ENCODE results near the gene DDX27. TPM values are rescaled to one million over a fixed set of nuclear protein-coding genes. Genes with fewer than 3 reads are reported as not detected.

DDX27 gene
- total and polyA plus RNA-seq, 9 of the 15 experiments (the other 6 are each of a cell fraction or from before 2014, with no cell fraction given): 17.9 to 79.3 (median 57.0) TPM

DNA sequence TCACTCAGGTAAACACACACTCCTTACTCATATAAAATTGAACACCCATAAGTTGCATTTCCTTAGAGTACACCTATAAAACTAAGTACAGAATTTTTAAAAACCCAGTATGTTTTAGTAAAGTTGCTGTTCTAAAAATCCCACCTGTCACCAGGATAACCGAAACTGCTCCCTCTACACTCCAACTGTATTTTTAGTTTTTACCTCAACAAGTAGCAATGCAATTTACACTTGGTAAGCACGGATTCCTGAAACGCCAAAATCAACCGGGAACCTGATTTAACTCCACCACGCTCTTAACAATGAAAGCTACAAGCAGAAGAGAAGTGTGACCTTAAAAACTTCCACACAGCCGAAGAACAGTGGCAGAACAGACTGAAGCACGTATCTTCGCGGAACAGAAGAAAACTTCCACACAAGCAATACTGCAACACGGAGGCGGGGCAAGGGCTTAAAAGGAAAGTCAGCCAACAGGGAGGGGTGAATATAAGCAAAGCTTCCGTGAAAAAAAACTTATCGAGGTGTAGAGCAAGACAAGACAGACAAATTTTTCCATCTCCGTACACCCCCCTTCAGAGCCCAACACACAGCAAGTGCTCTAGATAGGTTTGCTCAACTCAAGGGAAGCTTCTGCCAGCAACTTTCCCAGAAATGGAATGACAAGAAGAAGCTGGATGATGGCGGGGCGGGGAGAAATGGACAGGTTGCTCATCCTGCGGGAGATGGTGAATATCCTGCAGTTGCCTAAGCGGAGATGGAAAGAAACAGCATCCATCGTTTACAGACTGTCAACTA lies 32.5 kb upstream of the DDX27 start (continued):
- no peak for TF ChIP-seq NCOR1 (IDR thresholded peaks at IDR 0.05)
- TF ChIP-seq, protein P1, sequence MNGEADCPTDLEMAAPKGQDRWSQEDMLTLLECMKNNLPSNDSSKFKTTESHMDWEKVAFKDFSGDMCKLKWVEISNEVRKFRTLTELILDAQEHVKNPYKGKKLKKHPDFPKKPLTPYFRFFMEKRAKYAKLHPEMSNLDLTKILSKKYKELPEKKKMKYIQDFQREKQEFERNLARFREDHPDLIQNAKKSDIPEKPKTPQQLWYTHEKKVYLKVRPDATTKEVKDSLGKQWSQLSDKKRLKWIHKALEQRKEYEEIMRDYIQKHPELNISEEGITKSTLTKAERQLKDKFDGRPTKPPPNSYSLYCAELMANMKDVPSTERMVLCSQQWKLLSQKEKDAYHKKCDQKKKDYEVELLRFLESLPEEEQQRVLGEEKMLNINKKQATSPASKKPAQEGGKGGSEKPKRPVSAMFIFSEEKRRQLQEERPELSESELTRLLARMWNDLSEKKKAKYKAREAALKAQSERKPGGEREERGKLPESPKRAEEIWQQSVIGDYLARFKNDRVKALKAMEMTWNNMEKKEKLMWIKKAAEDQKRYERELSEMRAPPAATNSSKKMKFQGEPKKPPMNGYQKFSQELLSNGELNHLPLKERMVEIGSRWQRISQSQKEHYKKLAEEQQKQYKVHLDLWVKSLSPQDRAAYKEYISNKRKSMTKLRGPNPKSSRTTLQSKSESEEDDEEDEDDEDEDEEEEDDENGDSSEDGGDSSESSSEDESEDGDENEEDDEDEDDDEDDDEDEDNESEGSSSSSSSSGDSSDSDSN (IDR thresholded peaks at IDR 0.05; ENCODE audit: borderline replicate concordance in 1 of 2, low read depth in 2 of 2, low read length in 2 of 2): peak in 1 of 2 experiments; percentile 53; a peak in 1 of 4 replicates
- no peak for TF ChIP-seq NFRKB (IDR thresholded peaks at IDR 0.05; ENCODE audit: low read depth)
- TF ChIP-seq PTRF (tag; IDR thresholded peaks at IDR 0.05): no peak
- TF ChIP-seq, protein P2, sequence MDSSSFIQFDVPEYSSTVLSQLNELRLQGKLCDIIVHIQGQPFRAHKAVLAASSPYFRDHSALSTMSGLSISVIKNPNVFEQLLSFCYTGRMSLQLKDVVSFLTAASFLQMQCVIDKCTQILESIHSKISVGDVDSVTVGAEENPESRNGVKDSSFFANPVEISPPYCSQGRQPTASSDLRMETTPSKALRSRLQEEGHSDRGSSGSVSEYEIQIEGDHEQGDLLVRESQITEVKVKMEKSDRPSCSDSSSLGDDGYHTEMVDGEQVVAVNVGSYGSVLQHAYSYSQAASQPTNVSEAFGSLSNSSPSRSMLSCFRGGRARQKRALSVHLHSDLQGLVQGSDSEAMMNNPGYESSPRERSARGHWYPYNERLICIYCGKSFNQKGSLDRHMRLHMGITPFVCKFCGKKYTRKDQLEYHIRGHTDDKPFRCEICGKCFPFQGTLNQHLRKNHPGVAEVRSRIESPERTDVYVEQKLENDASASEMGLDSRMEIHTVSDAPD (CRISPR knock-in tag; IDR thresholded peaks at IDR 0.05): no peak
- TF ChIP-seq TAF9B (IDR thresholded peaks at IDR 0.05; ENCODE audit: partially characterized antibody): no peak
- peak; percentile 7; the same call in 1 of the 2 replicates for TF ChIP-seq ARID1B (IDR thresholded peaks at IDR 0.05)
- TF ChIP-seq NFE2 (IDR thresholded peaks at IDR 0.05; ENCODE audit: low read depth): no peak
- no peak for TF ChIP-seq XRCC3 (IDR thresholded peaks at IDR 0.05)
- TF ChIP-seq LCOR (CRISPR knock-in tag; IDR thresholded peaks at IDR 0.05): no peak
- TF ChIP-seq RBM22 (IDR thresholded peaks at IDR 0.05; ENCODE audit: low read depth, low read length, poor library complexity, severe bottlenecking): no peak
- TF ChIP-seq ZEB2 (IDR thresholded peaks at IDR 0.05): 0 out of 2 replicates have a peak, but pooled peaks have one; percentile 29
- no peak for TF ChIP-seq ZC3H4 (CRISPR knock-in tag; IDR thresholded peaks at IDR 0.05; ENCODE audit: borderline replicate concordance)
- TF ChIP-seq, protein P3, sequence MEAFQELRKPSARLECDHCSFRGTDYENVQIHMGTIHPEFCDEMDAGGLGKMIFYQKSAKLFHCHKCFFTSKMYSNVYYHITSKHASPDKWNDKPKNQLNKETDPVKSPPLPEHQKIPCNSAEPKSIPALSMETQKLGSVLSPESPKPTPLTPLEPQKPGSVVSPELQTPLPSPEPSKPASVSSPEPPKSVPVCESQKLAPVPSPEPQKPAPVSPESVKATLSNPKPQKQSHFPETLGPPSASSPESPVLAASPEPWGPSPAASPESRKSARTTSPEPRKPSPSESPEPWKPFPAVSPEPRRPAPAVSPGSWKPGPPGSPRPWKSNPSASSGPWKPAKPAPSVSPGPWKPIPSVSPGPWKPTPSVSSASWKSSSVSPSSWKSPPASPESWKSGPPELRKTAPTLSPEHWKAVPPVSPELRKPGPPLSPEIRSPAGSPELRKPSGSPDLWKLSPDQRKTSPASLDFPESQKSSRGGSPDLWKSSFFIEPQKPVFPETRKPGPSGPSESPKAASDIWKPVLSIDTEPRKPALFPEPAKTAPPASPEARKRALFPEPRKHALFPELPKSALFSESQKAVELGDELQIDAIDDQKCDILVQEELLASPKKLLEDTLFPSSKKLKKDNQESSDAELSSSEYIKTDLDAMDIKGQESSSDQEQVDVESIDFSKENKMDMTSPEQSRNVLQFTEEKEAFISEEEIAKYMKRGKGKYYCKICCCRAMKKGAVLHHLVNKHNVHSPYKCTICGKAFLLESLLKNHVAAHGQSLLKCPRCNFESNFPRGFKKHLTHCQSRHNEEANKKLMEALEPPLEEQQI (IDR thresholded peaks at IDR 0.05): 0 out of 2 replicates have a peak, but pooled peaks have one; percentile 15
- no peak for TF ChIP-seq ZSCAN32 (CRISPR knock-in tag; IDR thresholded peaks at IDR 0.05)
- TF ChIP-seq PML (IDR thresholded peaks at IDR 0.05; ENCODE audit: low read length): peak; percentile 43; the same call in 1 of the 2 replicates
- TF ChIP-seq ZNF696 (CRISPR knock-in tag; conservative IDR thresholded peaks at IDR 0.05): no peak
- TF ChIP-seq, protein P4, sequence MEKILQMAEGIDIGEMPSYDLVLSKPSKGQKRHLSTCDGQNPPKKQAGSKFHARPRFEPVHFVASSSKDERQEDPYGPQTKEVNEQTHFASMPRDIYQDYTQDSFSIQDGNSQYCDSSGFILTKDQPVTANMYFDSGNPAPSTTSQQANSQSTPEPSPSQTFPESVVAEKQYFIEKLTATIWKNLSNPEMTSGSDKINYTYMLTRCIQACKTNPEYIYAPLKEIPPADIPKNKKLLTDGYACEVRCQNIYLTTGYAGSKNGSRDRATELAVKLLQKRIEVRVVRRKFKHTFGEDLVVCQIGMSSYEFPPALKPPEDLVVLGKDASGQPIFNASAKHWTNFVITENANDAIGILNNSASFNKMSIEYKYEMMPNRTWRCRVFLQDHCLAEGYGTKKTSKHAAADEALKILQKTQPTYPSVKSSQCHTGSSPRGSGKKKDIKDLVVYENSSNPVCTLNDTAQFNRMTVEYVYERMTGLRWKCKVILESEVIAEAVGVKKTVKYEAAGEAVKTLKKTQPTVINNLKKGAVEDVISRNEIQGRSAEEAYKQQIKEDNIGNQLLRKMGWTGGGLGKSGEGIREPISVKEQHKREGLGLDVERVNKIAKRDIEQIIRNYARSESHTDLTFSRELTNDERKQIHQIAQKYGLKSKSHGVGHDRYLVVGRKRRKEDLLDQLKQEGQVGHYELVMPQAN (IDR thresholded peaks at IDR 0.05; ENCODE audit: borderline replicate concordance): 0 out of 2 replicates have a peak, but pooled peaks have one; percentile 47
- TF ChIP-seq MYBL2 (IDR thresholded peaks at IDR 0.05; ENCODE audit: low read depth): no peak
- no peak for TF ChIP-seq MYBL2 (CRISPR knock-in tag; IDR thresholded peaks at IDR 0.05; ENCODE audit: borderline replicate concordance)
- TF ChIP-seq ILK (tag; IDR thresholded peaks at IDR 0.05; ENCODE audit: borderline replicate concordance, low read depth): no peak
